DND-41 (cell line): ENCODE measurements around the gene PCNX2.

ENCODE experiments used
- ATAC-seq: fragments of 200-7000 bp; cut with Tn5 transposase; 3 replicates; pipeline ENCODE4 v1.9.1; 2021; ENCODE audit warnings: low read depth; ENCODE audit not compliant: insufficient read depth
- DNase-seq: peaks from one replicate; pipeline ENCODE4 v3.0.0-alpha.2; 2020
- H2AFZ ChIP-seq: 2 replicates; pipeline ENCODE4 v1.6.0; 2012; ENCODE audit warnings: low read depth, low read length
- H3K27ac ChIP-seq: 2 replicates; pipeline ENCODE4 v1.5.1; 2012; ENCODE audit warnings: low read length, inconsistent platforms
- H3K27me3 ChIP-seq: fragments of 200-600 bp; sonication (generic); 2 replicates; pipeline ENCODE4 v1.6.0; 2012; ENCODE audit warnings: low read length, mild to moderate bottlenecking, inconsistent platforms; ENCODE audit not compliant: insufficient read depth, poor library complexity
- H3K36me3 ChIP-seq: 2 replicates; pipeline ENCODE4 v1.5.1; 2012; ENCODE audit warnings: low read length, inconsistent platforms; ENCODE audit not compliant: insufficient read depth
- H3K4me1 ChIP-seq: 2 replicates; pipeline ENCODE4 v1.5.1; 2012; ENCODE audit warnings: mild to moderate bottlenecking, low read length; ENCODE audit not compliant: insufficient read depth
- H3K4me2 ChIP-seq: 2 replicates; pipeline ENCODE4 v1.6.0; 2012; ENCODE audit warnings: mild to moderate bottlenecking, moderate library complexity, low read length, inconsistent platforms; ENCODE audit not compliant: insufficient read depth
- H3K4me3 ChIP-seq, 2 experiments: fragments of 200-600 bp in 1 of 2; shearing (Covaris generic) in 1 of 2; 2 replicates each; pipeline ENCODE4 v1.5.1; 2012 to 2016; ENCODE audit warnings: inconsistent platforms in 2 of 2, low read length in 2 of 2, mild to moderate bottlenecking in 2 of 2, low read depth in 1 of 2, moderate library complexity in 1 of 2
- H3K79me2 ChIP-seq: 2 replicates; pipeline ENCODE4 v1.6.0; 2012; ENCODE audit warnings: low read length, inconsistent platforms; ENCODE audit not compliant: insufficient read depth
- H3K9ac ChIP-seq: 2 replicates; pipeline ENCODE4 v1.6.0; 2012; ENCODE audit warnings: low read depth, mild to moderate bottlenecking, inconsistent platforms, low read length, moderate library complexity
- H3K9me3 ChIP-seq: 2 replicates; pipeline ENCODE4 v1.5.1; 2012; ENCODE audit warnings: low read length, moderate library complexity, mild to moderate bottlenecking, inconsistent platforms; ENCODE audit not compliant: insufficient read depth, severe bottlenecking
- H4K20me1 ChIP-seq: 2 replicates; pipeline ENCODE4 v1.6.0; 2012; ENCODE audit warnings: low read length; ENCODE audit not compliant: insufficient read depth
- CTCF ChIP-seq: IDR thresholded peaks from 2 replicates; pipeline ENCODE4 v1.5.1; 2012; ENCODE audit warnings: borderline replicate concordance, low read length, moderate library complexity, mild to moderate bottlenecking; ENCODE audit not compliant: poor library complexity, severe bottlenecking; ENCODE audit errors: extremely low read depth
- EZH2 ChIP-seq: IDR thresholded peaks from 3 replicates; pipeline ENCODE4 v1.6.1; 2012; ENCODE audit warnings: borderline replicate concordance, low read depth, mild to moderate bottlenecking, moderate library complexity, low read length, inconsistent platforms; ENCODE audit not compliant: severe bottlenecking

Gene PCNX2

GRCh38 chr1:233299450-233299849 is 3.9 kb upstream of the PCNX2 start:
- no peaks in the 10 kb centered on the region for H4K20me1 ChIP-seq
- H3K4me1 ChIP-seq: peaks cover 23% of the 10 kb centered on the region
- no peak overlapping the region for H2AFZ ChIP-seq
- no peaks in the 10 kb centered on the region for H3K9me3 ChIP-seq
- no peak overlapping the region for H3K27ac ChIP-seq
- no peak overlapping the region for H3K4me3 ChIP-seq
- H3K27me3 ChIP-seq: no peaks in the 10 kb centered on the region
- no peaks in the 10 kb centered on the region for H3K36me3 ChIP-seq
- no peak overlapping the region for H3K9ac ChIP-seq
- ATAC-seq (no peak), DNase-seq (no peak)
- no peak for TF ChIP-seq EZH2
- no peak for TF ChIP-seq CTCF
- H3K4me2 ChIP-seq: no peak overlapping the region
- no peaks in the 10 kb centered on the region for H3K79me2 ChIP-seq

GRCh38 chr1:233295975-233296322 is 424 bp upstream of the PCNX2 start:
- Histone ChIP-seq H3K4me1 (peaks cover 35% of the 10 kb centered on the region), H2AFZ (peak overlapping the region; percentile 84), H3K36me3 (no peaks in the 10 kb centered on the region), H3K79me2 (peaks cover 3% of the 10 kb centered on the region; the same call in 1 of the 2 replicates), H3K4me2 (peak overlapping the region; percentile 91), H3K9me3 (no peaks in the 10 kb centered on the region), H3K27me3 (no peaks in the 10 kb centered on the region), H4K20me1 (no peaks in the 10 kb centered on the region), H3K9ac (peak overlapping the region; percentile 67), H3K4me3 (peak overlapping the region; percentile 50 to 79), H3K27ac (peak overlapping the region; percentile 71)
- TF ChIP-seq EZH2 (no peak), CTCF (no peak)
- ATAC-seq (no peak), DNase-seq (no peak)

GRCh38 chr1:233294913-233295236 is 650 bp downstream of the PCNX2 start:
- Histone ChIP-seq H3K79me2 (peaks cover 3% of the 10 kb centered on the region; the same call in 1 of the 2 replicates), H3K4me3 (peak overlapping the region; percentile 50 to 79; a peak in 3 of 4 replicates), H4K20me1 (no peaks in the 10 kb centered on the region), H3K27ac (peak overlapping the region; percentile 71), H3K4me1 (peaks cover 35% of the 10 kb centered on the region), H3K9ac (peak overlapping the region; percentile 67), H3K9me3 (no peaks in the 10 kb centered on the region), H3K27me3 (no peaks in the 10 kb centered on the region), H2AFZ (peak overlapping the region; percentile 84), H3K36me3 (no peaks in the 10 kb centered on the region), H3K4me2 (peak overlapping the region; percentile 91)
- ATAC-seq (peak; percentile 87), DNase-seq (peak; percentile 69)
- TF ChIP-seq EZH2: no peak
- no peak for TF ChIP-seq CTCF
